Measurements from ENCODE around the gene FAM241B. TPM values are rescaled to one million over a fixed set of nuclear protein-coding genes. Genes with fewer than 3 reads are reported as not detected.

The FAM241B gene
- total and polyA plus RNA-seq, 2 of the 4 experiments (the other 2 are of a cell fraction), result 0.18 to 1.4 TPM

DNA sequence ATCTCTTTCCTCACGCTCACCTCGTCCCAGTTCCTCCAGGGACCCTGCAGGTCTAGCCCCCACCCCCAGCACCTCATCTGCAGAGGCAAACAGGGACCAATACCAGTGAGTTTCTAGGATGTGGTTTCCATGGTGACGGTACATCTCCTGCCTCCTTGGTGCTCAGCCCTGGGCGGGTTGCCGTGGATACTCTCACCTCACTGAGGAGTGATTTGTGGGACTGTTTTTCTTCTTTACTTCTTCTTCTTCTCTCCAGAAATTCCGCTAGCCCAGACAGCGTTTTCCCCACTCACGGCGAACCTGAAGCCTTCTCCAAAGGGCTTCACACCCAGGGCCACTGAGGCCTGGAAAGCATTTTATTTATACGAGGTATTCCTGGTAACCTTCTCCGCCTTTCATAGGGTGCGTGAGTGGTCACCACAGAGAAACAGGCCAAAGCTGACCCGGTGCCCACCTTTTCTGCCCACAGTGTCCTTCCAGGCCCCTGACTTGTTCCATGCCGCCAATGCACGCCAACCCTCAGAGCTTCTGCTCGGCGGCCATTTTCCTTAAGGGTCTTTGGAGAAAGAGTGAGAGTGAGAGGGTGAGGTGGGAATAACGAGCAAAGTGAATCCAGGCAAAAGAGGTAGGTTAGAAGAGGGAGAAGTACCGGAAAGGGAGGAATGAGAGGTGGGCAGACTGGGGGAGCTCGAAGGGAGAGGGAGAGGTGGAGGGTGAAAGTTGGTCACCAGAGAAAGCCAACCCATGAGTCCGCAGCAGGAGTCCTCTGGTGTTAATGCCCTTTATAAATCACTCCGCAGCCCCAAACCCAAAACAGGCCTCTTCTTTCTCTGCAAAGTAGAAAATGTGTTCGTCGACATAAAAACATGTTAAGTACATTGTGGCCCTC is 15.5 kb downstream of the FAM241B start:
- in situ Hi-C loops (cut with MboI; ENCODE audit: low sequenced_read_pairs), result loop anchor here (10.0 kb wide), 1 partner anchor 159 kb away; the partner anchor contains the start of gene COL13A1
- Histone ChIP-seq H3K23ac (ENCODE audit: low read depth, low read length) (no peak overlapping the region), H3K56ac (ENCODE audit: extremely low read depth, insufficient read depth, low read length) (no peak overlapping the region), H3K36me3 (ENCODE audit: control insufficient read depth, insufficient read depth, low read length) (no peaks in the 10 kb centered on the region), H3K14ac (replicated peaks; ENCODE audit: low read depth, low read length) (no peak overlapping the region), H2BK120ac (ENCODE audit: low read depth, low read length) (no peak overlapping the region), H3K18ac (ENCODE audit: low read depth, low read length) (no peak overlapping the region), H3K4me3 (ENCODE audit: insufficient read depth, low read depth, low read length) (no peak overlapping the region), H2BK20ac (ENCODE audit: low read depth, low read length) (no peak overlapping the region), H3K4me2 (ENCODE audit: low read depth, low read length) (no peak overlapping the region), H3K4ac (ENCODE audit: low read depth, low read length) (no peak overlapping the region), H4K20me1 (ENCODE audit: insufficient read depth, low read length) (0 out of 2 replicates have a peak, but pooled peaks cover 5% of the 10 kb centered on the region), H4K91ac (ENCODE audit: insufficient read depth, low read depth, low read length) (no peak overlapping the region), H3K79me1 (ENCODE audit: low read depth in 1 of 2, low read length in 2 of 2) (no peaks in the 10 kb centered on the region), H2BK15ac (ENCODE audit: low read depth, low read length) (no peak overlapping the region), H3K9ac (ENCODE audit: low read depth, low read length) (no peak overlapping the region), H2AK9ac (replicated peaks; ENCODE audit: low read depth, low read length, poor library complexity) (no peak overlapping the region), H3K27me3 (ENCODE audit: control insufficient read depth, insufficient read depth, low read length) (peaks cover 55% of the 10 kb centered on the region), H3K27ac (ENCODE audit: insufficient read depth, low read length) (no peak overlapping the region), H2BK5ac (ENCODE audit: low read depth, low read length, poor library complexity, severe bottlenecking) (no peak overlapping the region), H4K8ac (ENCODE audit: low read depth in 2 of 2, low read length in 2 of 2) (no peak overlapping the region), H2AFZ (replicated peaks; ENCODE audit: low read length, poor library complexity) (no peak overlapping the region), H3K9me1 (ENCODE audit: insufficient read depth, low read length) (no peaks in the 10 kb centered on the region), H2AK5ac (ENCODE audit: low read depth, low read length) (no peak overlapping the region), H3K4me1 (ENCODE audit: control insufficient read depth, insufficient read depth, low read length) (no peaks in the 10 kb centered on the region; the same call in 1 of the 2 replicates), H3K9me3 (ENCODE audit: control insufficient read depth, insufficient read depth, low read length) (no peaks in the 10 kb centered on the region), H4K5ac (ENCODE audit: low read depth, low read length) (no peak overlapping the region)
- ChIA-PET POLR2A (ENCODE audit: unreplicated experiment) (no interaction called here), CTCF (interaction anchor here (0.6 to 1.8 kb wide), 9 partner anchors 11 to 274 kb away, joined by 3 to 10 read pairs (median 4); no protein-coding TSS in a partner anchor)
- dilution Hi-C loops (cut with HindIII; ENCODE audit: low sequenced_read_pairs, unreplicated experiment), result no loop called here
- ATAC-seq (ENCODE audit: low read depth) (no peak), DNase-seq (no peak)
- intact Hi-C loops (cut with micrococcal nuclease), result no loop called here
- WGBS, 2 experiments (ENCODE audit: extremely low coverage in 2 of 2, insufficient read length in 1 of 2), result 80% methylated on average over 6 of the region's 24 CpGs; no CpG with 5 or more reads in 1 of the 2 experiments
- BruUV-seq (replicated peaks), result no TSS peak
- TF ChIP-seq FOS (IDR thresholded peaks at IDR 0.05; ENCODE audit: low read depth, low read length) (no peak), MXI1 (IDR thresholded peaks at IDR 0.05; ENCODE audit: borderline replicate concordance, low read depth, low read length) (no peak), CEBPB (IDR thresholded peaks at IDR 0.05; ENCODE audit: low read depth, low read length) (no peak), NFE2L2 (IDR thresholded peaks at IDR 0.05; ENCODE audit: low read depth, low read length) (no peak), SMC3 (IDR thresholded peaks at IDR 0.05; ENCODE audit: low read depth, low read length) (no peak), RCOR1 (IDR thresholded peaks at IDR 0.05; ENCODE audit: insufficient replicate concordance, low read length) (no peak), ELK1 (IDR thresholded peaks at IDR 0.05; ENCODE audit: borderline replicate concordance, low read depth, low read length) (no peak), RFX5 (IDR thresholded peaks at IDR 0.05; ENCODE audit: low read depth, low read length) (no peak), BHLHE40 (IDR thresholded peaks at IDR 0.05; ENCODE audit: low read depth, low read length) (no peak), MAZ (IDR thresholded peaks at IDR 0.05; ENCODE audit: borderline replicate concordance, low read depth, low read length) (no peak), POLR2A (IDR thresholded peaks at IDR 0.05; ENCODE audit: low read depth, low read length) (no peak), MAFK (IDR thresholded peaks at IDR 0.05; ENCODE audit: low read depth, low read length) (no peak)
- TF ChIP-seq, protein P1, sequence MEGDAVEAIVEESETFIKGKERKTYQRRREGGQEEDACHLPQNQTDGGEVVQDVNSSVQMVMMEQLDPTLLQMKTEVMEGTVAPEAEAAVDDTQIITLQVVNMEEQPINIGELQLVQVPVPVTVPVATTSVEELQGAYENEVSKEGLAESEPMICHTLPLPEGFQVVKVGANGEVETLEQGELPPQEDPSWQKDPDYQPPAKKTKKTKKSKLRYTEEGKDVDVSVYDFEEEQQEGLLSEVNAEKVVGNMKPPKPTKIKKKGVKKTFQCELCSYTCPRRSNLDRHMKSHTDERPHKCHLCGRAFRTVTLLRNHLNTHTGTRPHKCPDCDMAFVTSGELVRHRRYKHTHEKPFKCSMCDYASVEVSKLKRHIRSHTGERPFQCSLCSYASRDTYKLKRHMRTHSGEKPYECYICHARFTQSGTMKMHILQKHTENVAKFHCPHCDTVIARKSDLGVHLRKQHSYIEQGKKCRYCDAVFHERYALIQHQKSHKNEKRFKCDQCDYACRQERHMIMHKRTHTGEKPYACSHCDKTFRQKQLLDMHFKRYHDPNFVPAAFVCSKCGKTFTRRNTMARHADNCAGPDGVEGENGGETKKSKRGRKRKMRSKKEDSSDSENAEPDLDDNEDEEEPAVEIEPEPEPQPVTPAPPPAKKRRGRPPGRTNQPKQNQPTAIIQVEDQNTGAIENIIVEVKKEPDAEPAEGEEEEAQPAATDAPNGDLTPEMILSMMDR (conservative IDR thresholded peaks at IDR 0.05; ENCODE audit: low read depth, low read length), result no peak
- TF ChIP-seq, protein P2, sequence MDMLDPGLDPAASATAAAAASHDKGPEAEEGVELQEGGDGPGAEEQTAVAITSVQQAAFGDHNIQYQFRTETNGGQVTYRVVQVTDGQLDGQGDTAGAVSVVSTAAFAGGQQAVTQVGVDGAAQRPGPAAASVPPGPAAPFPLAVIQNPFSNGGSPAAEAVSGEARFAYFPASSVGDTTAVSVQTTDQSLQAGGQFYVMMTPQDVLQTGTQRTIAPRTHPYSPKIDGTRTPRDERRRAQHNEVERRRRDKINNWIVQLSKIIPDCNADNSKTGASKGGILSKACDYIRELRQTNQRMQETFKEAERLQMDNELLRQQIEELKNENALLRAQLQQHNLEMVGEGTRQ (IDR thresholded peaks at IDR 0.05; ENCODE audit: low read depth, low read length), result no peak

Data from IMR-90 (cell line).